Aortic smooth muscle cell (primary cell): ENCODE data around the gene CTTN. TPM values are rescaled to one million over a fixed set of nuclear protein-coding genes. Genes with fewer than 3 reads are reported as not detected.

Experiments used
- total RNA-seq: library from RNA; depleted of rRNA; stranded (reverse); fragments of >200 nt; gene quantifications from 2 replicates; pipeline ENCODE4 v1.2.3, GENCODE V29; 2014

Gene CTTN
- total RNA-seq = 502 and 529 TPM in 2 replicates

GRCh38 chr11:70397983-70398833 lies at the start of gene CTTN:
CTTN (plus strand) TSS chr11:70398529; CDS start chr11:70407298, 8,769 bp downstream.

Other genes starting within 250 kb of the CTTN start
- gene FADD, start 195.2 kb upstream of the CTTN start, total RNA-seq = 29.5 and 30.3 TPM in 2 replicates
- gene PPFIA1, start 127.8 kb upstream of the CTTN start, total RNA-seq = 35.3 and 41.6 TPM in 2 replicates